ENCODE results near the gene CYSRT1.

DNA sequence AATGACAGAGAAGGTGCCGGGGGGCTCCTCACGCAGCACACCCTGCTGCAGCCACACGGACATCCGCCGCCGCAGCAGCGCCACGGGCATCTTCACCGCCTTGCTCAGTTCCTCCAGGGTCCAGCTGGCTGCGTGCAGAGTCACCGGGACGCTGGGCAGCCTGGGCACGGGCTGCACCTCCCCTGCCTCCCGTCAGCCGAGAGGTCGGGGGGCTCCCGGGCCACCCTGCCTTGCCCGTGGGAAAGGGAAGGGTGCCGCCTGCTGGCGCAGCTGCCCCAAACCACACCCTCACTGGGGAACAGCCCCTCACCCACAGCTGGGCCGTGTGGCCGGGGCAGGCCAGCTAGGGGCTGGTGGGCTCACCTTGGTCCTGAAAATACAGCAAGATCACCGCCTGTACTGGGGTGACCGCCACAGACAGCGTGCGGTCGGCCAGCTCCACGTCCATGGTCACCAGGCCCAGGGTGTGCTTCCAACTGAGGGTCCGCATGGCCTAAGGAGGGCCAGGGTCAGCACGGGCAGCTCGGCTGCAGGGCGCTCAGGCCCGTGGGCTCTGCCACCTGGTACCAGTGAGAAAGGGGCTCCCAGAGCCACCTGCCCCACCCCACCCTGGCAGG, 49.5 kb upstream of the CYSRT1 start:
- TF ChIP-seq, protein P1, sequence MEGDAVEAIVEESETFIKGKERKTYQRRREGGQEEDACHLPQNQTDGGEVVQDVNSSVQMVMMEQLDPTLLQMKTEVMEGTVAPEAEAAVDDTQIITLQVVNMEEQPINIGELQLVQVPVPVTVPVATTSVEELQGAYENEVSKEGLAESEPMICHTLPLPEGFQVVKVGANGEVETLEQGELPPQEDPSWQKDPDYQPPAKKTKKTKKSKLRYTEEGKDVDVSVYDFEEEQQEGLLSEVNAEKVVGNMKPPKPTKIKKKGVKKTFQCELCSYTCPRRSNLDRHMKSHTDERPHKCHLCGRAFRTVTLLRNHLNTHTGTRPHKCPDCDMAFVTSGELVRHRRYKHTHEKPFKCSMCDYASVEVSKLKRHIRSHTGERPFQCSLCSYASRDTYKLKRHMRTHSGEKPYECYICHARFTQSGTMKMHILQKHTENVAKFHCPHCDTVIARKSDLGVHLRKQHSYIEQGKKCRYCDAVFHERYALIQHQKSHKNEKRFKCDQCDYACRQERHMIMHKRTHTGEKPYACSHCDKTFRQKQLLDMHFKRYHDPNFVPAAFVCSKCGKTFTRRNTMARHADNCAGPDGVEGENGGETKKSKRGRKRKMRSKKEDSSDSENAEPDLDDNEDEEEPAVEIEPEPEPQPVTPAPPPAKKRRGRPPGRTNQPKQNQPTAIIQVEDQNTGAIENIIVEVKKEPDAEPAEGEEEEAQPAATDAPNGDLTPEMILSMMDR (tag by site-specific recombination; IDR thresholded peaks at IDR 0.05) = no peak
- no peak for TF ChIP-seq ZNF670 (tag by site-specific recombination; IDR thresholded peaks at IDR 0.05; ENCODE audit: low read depth)
